SU-DHL-6 (cell line): ENCODE data around the gene AIG1.

Source experiments
- CTCF ChIP-seq: fragments of 200-600 bp; sonication (generic); IDR thresholded peaks from one replicate; pipeline ENCODE4 v1.5.1; 2017; ENCODE audit warnings: antibody characterized with exemption, mild to moderate bottlenecking, low read length, moderate library complexity; ENCODE audit not compliant: insufficient read depth, poor library complexity, severe bottlenecking
- EZH2phosphoT487 ChIP-seq: fragments of 200-600 bp; sonication (generic), shearing (Covaris generic); conservative IDR thresholded peaks from 2 replicates; pipeline ENCODE4 v1.6.1; 2018; ENCODE audit warnings: mild to moderate bottlenecking, antibody characterized with exemption, low read length, moderate library complexity, mixed read lengths

- no peak for TF ChIP-seq CTCF
- TF ChIP-seq EZH2phosphoT487: no peak
These were observed 307.7 kb downstream of the AIG1 start for GRCh38 chr6:143368426-143368825.
